HG02885 (cell line): ENCODE data around the gene ZNF747.

Experiments
- ATAC-seq: cut with Tn5 transposase; IDR thresholded peaks from one replicate; pipeline ENCODE4 v1.9.1; 2021; ENCODE audit warnings: mild to moderate bottlenecking; ENCODE audit not compliant: unreplicated experiment, poor library complexity

ZNF747 gene

DNA sequence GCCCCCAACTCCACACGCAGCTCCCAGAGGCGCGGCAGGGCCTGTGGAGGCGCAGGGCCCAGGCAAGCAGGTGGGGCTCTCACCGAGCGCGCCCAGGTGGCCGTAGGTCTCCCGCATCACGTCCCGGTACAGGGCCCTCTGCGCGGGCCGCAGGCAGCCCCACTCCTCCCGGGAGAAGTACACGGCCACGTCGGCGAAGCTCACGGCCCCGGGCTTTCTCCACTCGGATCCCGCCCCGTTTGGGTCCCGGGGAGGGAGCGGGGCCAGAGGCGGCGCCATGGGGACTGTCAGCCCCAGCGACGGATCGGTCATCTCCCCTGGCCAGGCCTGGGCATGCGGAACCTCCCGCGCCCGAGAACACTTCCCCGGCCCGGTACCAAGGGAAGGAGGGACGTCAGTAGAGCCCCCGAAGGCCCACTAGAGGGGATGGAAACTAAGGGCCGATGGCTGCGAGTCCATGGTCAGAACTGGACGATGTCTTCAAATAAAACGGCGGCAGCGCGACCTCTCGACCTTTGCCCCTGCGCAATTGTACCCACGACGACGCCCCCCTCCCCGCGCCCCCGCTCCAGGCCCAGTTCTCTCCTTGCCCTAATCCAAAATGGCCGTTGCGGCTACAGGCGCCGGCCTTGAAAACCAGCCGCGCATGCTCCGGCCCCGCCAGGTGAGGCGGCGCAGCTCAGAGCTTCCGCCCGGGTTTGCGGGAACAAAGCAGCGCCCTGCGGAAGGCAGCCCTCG is at the start of gene ZNF747:
Gene ZNF747 (minus strand): TSS at position 491 of the 738 bp plus-strand sequence. CDS start 179 bp downstream, at position 312.
- ATAC-seq: peak; percentile 72

DNA sequence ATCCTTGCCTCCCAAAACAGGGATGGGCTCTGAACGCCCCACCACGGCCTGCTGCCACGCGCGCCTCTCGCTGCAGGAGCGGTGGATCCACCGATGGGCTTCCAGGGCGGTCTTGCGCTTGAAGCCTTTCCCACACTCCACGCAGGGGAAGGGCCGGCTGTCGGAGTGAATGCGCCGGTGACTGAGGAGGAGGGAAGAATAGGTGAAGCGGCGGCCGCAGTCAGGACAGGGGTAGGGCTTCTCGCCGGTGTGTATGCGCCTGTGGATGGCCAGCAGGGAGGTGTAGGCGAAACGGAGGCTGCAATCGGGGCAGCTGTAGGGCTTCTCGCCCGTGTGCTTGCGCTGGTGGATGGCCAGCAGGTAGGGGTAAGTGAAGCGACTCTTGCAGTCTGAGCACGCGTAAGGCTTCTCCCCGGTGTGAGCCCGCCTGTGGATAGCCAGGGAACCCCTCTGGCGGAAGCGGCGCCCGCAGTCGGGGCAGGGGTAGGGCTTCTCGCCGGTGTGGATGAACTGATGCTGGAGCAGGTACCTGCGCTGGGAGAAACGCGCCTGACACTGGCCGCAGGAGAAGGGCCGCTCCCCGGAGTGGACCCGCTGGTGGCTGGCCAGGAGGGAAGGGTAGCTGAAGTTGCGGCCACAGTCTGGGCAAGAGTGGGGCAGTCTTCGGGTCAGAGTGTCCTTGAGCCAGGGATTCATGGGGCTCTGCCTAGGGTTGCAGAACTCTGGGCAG is 48.1 kb upstream of the ZNF747 start:
- ATAC-seq: no peak

DNA sequence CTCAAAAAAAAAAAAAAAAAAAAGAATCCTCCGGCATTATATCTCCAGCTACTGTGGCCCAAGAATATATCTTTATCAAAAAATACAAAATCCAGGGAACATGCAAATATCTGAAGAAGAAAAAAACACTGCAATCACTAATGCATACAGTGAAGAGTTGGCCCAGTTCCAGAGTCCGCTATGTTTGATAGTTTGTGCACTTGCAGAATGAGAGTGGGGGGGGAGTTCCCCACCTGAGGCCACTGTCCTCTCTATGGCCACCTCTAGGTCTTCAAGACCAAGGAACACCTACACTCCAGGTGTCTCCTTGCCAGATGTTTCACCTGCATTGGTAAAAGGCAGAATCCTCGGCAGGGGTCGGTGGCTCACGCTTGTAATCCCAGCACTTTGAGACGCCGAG is 46.8 kb upstream of the ZNF747 start:
- ATAC-seq: no peak

DNA sequence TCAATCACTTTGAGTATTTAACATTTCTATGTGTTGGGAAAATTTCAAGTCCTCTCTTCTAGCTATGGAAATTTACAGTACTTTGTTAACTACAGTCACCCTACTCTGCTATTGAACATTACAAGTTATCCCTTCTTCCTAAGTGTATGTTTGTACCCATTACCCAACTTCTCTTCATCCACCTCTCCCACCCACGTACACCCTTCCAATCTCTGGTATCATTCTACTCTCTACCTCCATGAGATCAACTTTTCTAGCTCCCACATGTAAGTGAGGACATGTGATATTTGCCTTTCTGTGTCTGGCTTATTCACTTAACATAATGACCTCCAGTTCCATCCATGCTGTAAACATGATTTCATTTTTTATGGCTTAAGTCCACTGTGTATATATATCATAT is 40.0 kb upstream of the ZNF747 start:
- no peak for ATAC-seq

DNA sequence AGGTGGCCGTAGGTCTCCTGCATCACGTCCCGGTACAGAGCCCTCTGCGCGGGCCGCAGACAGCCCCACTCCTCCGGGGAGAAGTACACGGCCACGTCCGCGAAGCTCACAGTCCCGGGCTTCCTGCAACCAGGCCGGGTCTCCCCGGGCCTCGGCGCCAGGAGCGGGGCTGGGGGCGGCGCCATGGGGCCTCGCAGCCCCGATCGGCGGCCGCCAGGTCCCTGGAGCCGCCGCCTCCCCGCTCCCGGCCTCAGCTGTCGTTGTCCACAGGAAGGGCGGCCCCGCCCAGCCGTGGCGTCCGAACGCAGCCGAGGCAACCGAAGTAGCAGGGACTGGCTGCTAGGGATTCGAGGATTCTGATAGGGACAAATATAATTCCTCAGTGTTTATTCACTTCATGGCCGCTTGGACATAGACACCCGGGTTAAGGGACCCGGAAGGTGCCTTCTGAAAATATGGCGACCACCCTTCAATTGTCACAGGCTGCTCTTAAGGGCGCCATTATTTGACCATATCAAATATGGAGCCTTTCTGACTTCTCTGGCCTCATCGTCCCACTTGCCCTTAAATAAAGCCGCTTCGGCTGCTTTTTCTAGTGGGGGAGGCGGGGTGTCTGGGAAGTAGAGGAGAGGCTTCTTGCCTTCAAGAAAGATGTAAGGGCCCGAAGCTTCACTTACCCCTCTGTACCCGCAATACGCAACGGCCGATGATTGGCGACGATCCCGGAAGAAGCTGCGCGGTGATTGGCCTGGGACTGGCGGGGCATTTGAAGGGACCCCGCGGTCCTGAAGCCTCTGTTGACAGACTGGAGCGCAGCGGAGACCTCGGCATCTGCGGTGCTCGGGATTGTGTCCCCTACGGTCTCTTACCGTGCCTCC is 37.0 kb upstream of the ZNF747 start, which contains the start of gene ZNF688:
Gene ZNF688 (minus strand): TSS at position 270 of the 878 bp plus-strand sequence. CDS start 85 bp downstream, at position 185.
- peak; percentile 84 for ATAC-seq

DNA sequence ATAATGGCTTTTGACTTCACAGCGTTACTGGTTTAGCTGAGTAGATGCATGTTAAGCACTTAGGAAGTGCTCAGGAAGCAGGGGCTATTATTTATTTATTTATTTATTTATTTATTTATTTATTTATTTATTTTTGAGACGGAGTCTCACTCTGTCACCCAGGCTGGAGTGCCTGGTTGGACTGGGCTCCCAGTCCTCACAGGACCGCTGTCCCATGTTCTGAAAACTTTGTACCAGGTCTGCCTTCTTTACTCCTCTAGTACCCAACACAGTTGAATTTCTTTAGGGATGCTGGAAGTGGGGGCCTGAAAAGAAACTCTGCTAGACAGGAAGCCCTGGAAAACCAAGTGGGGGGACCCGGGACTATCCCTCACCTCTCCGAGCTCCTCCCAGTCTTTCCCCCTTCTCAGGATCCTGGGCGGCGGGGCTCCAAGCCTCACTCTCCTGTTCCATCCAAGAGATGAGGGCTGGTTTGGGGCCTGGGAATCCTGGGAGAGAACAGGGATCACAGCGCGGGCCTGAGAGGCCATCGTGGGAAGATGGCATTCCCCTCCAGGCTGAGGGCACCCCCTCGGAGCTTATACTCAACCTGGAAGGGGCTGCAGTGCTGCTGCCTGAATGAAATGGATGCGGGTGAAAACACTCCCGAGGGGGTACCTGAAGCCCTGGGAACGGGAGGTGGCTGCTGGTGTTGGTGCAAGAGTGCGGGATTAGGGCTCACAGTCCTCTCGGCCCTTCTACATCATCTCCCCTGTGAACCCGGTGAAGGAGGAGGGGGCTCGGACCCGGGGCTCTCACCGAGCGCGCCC is 36.2 kb upstream of the ZNF747 start:
- no peak for ATAC-seq

DNA sequence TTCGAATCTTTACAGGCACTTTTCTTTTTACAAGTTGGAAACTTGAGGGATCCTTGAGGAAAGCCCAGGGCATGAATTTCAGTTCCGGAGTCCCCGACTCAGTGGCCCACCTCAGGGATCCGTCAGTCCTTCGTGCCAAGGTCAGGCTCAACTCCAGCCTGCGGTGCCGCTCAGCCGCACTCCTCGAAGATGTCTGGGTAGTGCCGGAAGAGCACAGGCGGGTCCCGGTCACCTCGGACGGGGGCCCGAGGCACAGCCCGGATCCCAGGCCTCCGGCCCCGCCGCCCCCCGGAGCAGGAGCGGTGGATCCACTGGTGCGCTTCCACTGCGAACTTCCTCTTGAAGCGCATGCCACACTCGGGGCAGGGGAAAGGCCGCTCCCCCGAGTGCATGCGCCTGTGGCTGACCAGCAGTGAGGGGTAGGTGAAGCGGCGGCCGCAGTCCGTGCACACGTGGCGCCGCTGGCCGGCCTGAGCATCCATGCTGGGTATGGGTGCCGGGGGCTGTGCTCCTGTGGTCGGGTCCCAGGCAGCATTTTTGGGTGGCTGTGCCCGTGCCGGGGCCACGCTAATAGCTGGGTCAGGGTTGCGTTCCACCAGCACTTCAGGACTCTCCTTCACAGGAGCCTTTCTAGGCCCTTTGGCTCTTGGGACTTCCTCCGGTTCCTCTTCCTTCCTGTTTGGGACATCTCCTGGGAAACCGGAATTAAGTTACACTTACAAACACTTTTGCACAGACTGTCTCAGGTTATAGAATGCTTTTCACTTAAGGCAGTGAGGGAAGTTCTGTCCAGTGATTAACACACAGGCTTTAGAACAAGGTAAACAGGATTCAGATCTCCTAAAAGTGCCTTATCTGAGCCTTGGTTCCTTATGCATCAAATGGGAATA is 35.3 kb upstream of the ZNF747 start:
- no peak for ATAC-seq

DNA sequence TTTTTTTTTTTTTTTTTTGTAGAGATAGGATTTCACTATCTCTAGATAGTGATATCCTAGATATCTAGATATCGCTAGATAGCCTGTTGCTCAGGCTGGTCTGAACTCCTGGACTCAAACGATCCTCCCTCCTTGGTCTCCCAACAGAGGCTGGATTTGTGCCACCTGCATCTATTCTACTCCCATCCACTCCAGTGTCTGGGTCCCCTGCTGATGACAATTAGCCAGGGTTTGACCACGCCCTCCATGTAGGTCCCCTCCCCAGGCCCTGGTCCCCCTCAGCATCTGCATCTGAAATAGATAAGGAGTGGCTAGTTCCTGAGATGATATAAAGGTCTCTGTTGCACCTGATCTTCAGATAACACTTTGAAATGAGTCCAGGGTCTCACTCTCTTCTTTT is 34.6 kb upstream of the ZNF747 start:
- ATAC-seq: no peak

DNA sequence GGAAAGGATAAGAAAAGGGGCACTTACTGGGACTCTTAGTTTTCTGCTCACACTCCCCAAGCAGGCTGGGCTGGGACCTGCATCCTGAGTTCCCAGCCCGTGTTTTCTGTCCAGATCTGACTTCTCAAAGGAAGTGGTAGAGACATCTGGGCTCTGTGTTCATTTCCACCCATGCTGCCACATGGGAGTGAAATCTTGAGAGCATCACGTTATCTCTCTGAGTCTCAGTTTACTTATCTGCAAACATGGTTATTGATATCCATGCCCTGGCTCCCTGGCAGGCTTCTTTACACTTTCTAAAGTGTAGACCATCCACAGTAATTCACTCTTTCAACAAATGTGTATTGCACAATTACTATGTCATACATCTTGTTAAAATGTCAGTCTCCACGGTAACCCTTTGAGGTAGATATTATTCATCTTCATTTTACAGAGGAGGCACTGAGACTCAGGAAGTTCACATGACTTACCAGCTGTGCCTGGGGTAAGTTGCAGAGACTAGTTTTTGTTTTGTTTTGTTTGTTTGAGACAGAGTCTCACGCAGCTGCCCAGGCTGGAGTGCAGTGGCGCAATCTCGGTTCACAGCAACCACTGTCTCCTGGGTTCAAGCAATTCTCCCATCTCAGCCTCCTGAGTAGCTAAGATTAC is 33.5 kb upstream of the ZNF747 start:
- no peak for ATAC-seq

DNA sequence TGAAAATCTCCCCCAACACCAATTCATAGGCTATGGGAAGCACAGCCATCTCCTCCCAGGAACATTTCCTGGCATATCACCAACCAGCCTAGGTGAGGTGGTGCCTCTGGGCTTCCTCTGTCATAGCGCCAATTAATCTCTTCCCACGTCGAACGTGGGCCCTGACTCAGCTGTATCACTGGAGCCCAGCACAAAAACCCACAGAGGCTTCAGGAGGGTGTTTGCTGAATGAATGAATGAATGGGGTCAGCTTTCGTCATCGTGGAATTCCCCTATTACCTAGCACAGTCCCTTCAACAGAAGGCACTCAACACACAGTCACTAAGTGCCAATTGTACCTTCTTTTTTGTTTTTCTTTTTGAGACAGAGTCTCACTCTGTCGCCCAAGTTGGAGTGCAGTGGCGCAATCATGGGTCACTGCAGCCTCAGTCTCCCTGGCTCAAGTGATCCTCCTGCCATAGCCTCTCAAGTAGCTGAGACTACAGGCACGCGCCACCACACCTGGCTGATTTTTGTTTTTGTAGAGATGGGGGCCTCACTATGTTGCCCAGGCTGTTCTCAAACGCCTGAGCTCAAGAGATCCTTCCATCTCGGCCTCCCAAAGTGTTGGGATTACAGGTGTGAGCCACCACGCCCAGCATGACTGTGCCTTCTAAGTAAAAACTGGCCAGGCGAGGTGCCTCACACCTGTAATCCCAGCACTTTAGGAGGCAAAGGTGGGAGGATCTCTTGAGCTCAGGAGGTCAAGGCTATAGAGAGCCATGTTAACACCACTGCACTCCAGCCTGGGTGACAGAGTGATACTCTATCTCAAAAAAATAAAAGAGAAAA is 32.7 kb upstream of the ZNF747 start:
- ATAC-seq: no peak

DNA sequence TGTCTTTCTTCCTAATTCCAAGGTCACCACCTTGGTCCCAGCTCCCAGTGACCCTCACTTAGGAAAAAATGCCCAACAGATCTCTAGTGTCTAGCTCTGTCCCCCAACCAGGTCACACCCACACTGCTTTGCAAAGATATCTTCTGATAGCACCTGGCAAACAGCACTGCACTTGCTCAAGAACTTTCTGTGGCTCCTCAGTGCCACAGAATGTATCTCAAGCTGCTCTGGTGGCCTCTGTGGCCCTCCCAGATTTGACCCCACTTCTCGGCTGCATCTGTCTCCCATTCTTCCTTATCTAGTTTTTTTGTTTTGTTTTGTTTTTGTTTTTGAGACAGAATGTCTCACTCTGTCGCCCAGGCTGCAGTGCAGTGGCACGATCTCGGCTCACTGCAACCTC is 31.9 kb upstream of the ZNF747 start:
- ATAC-seq: no peak

DNA sequence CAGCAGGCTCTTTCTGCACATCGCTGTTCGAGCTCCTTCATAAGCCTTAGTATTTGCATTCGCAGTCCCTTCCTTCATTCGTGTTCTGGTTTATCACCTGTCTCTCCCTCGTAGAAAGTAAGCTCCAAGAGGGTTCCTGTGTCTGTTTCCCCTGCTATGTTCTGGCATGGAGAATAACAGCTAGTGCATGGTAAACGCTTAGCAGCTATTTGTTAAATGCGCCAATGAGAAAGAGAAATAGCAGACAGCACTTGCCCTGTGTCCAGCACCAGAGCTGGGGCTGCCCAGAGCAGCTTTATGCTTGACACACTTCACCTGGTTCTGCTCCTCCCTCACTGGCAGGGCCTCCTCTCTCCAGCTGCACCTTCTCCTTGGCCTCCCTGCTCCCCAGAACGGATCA is 31.3 kb upstream of the ZNF747 start:
- no peak for ATAC-seq

DNA sequence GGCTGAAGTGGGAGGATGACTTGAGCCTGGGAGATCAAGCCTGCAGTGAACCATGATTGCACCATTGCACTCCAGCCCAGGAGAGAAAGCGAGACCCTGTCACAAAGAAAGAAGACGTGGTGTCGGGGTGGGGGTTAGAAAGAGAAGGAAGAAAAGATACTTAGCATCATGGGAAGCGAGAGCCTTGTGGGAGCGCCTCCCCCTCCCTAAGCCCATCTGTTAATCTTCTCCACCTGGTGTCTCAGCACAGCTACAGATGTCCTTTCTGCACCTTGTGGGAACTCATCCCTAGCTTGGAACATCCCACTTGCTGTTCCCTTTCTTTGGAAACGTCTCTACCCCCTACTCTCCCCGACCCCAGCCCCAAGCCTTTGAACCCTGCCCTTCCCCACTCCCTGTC is 30.9 kb upstream of the ZNF747 start:
- no peak for ATAC-seq

DNA sequence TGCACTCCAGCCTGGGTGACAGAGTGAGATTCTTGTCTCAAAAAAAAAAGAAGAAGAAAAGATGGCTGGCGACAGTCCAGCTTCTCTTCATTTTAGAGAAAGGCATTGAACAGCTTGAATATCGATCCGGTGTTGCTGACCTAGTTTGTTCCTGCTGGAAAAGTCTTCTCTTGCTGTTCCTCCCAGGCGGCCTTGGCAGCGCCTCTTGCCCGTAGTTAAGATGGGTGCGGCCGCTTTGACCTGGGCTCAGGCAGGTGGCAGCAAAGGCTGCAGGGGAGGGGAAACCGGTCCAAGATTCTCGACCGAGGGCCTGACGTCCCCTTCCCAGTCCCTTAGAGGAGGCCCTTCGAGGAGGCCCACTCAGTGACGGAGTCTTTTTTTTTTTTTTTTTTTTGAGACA is 27.4 kb upstream of the ZNF747 start:
- ATAC-seq: no peak

DNA sequence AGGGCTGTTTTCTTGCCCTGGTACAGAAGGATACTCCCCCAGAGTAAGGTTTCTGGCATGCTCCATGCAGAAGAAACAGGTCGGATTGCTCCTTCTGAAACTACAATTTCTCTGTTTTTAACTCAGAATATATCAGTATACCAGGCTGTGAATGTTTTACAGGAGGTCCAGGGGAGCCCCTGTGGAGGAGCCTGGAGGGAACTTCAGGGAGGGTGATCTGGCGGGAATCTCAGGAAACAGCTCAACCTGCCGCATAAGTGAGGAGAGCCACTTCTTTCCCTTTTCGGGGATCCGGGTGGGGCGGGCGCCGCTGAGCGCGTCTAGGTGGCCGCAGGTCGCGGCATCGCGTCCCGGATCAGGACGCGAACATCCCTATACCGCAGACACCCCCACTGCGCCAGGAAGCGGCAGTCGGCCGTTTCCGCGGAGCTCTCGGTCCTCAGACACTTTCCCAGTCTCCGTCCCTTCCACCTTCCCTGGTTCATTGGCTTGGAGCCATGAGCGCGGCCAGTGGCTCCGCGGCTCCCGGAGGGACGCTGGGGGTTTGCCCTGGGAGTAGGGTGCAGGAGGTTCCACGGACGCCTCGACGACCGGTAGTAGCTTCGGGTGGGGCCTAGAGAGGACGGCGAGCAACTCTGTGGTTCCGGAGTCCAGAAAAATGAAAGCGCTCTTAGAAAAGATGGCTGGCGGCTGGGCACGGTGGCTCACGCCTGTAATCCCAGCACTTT is 26.6 kb upstream of the ZNF747 start:
- ATAC-seq: no peak

DNA sequence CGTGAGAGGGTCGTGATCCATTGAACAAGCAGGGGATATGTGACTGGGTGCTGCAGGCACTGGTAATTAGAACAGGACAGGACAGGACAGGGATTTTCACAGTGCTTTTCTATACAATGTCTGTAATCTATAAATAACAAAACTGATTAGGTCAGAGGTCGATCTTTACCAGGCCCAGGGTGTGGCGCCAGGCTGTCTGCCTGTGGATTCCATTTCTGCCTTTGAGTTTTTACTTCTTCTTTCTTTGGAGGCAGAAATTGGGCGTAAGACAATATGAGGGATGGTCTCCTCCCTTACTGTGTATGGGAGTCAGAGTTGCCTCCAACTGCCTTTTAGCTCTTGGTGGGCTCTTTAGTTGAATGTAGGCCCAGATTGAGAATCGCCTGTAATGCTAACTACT is 25.0 kb upstream of the ZNF747 start:
- ATAC-seq: no peak

DNA sequence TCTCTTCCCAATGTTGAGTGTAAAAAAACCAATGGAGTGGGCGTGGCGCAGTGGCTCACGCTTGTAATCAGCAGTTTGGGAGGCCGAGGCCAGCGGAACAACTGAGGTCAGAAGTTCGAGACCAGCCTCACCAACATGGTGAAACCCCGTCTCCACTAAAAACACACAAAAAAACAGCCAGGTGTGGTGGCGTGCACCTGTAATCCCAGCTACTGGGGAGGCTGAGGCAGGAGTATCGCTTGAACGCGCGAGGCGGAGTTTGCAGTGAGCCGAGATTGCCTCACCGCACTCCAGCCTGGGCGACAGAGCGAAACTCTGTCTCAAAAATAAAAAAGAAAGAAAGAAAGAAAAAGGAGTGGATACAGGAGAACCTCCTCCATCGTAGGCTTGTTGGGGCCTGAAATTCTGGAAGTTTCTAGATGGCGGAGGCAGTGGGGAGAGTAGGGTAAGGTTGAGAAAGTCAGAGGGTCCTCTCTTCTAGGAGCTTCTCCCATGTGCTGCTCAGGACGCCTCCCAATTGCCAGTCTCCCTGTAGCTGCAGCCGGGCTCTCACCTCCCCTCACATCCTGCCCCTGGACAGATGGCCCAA is 24.2 kb upstream of the ZNF747 start:
- ATAC-seq: no peak
